NT2/D1 (cell line): ENCODE results near the gene OR2W3.
"Not testable (repeated sequence)": the region's sequence is repeated elsewhere in the genome, so short reads cannot be mapped to it uniquely, and the experiment has no call there.

Experiments used
- DNase-seq: peaks from one replicate; pipeline ENCODE4 v3.0.0-alpha.2; 2011; ENCODE audit warnings: low read depth, low spot score
- H3K27me3 ChIP-seq: 2 replicates; pipeline ENCODE4 v1.6.0; 2011; ENCODE audit warnings: mild to moderate bottlenecking; ENCODE audit not compliant: insufficient read length, insufficient read depth
- H3K36me3 ChIP-seq: 2 replicates; pipeline ENCODE4 v1.6.1; 2011; ENCODE audit warnings: mild to moderate bottlenecking, low read length, mixed read lengths; ENCODE audit not compliant: insufficient read depth, insufficient read length
- H3K4me1 ChIP-seq: 2 replicates; pipeline ENCODE4 v1.5.1; 2011; ENCODE audit not compliant: insufficient read depth, insufficient read length
- H3K4me3 ChIP-seq: 2 replicates; pipeline ENCODE4 v1.5.1; 2011; ENCODE audit warnings: low read depth; ENCODE audit not compliant: insufficient read length
- H3K9ac ChIP-seq: 2 replicates; pipeline ENCODE4 v1.6.0; 2011; ENCODE audit warnings: low read depth; ENCODE audit not compliant: insufficient read length
- H3K9me3 ChIP-seq: 2 replicates; pipeline ENCODE4 v1.5.1; 2011; ENCODE audit warnings: mild to moderate bottlenecking, low read length; ENCODE audit not compliant: insufficient read depth
- SUZ12 ChIP-seq: IDR thresholded peaks from 2 replicates; pipeline ENCODE4 v1.6.1; 2011; ENCODE audit not compliant: insufficient read length, insufficient read depth; ENCODE audit errors: extremely low read depth
- YY1 ChIP-seq: IDR thresholded peaks from 2 replicates; pipeline ENCODE4 v1.6.1; 2011; ENCODE audit not compliant: insufficient read length, insufficient read depth
- ZNF274 ChIP-seq: IDR thresholded peaks from 2 replicates; pipeline ENCODE4 v1.6.1; 2011; ENCODE audit warnings: mild to moderate bottlenecking, low read depth, low read length

OR2W3 gene

DNA sequence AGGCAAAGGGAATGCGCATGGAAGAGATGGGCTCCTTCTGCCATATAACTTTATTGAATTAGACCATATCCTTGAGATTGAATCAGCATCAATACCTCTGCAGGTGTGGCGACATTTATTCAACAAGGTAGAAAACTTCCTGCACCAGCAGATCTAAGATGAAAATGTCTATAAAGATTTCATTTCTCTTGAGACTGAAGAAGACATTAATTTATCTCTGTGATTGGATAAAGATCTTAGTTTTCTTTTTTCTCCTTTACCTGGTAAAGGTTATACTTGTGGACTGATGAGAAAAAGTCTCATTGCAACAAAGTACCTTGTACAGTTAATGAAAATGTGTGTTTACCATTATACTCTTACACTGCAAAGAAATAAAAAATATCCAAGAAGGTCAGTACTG lies 24.6 kb downstream of the OR2W3 start, which contains the start of gene OR2T8:
OR2T8 (plus strand) TSS at position 301 of the 400 bp plus-strand sequence. CDS start 766 bp downstream, outside the sequence.
- no peaks in the 10 kb centered on the region for H3K4me1 ChIP-seq
- H3K9me3 ChIP-seq = no peaks in the 10 kb centered on the region
- no peak for TF ChIP-seq SUZ12
- DNase-seq = no peak
- H3K9ac ChIP-seq = no peak within 1 kb of the TSS
- H3K36me3 ChIP-seq = no peaks in the 10 kb centered on the region
- no peaks in the 10 kb centered on the region for H3K27me3 ChIP-seq
- no peak within 1 kb of the TSS for H3K4me3 ChIP-seq

DNA sequence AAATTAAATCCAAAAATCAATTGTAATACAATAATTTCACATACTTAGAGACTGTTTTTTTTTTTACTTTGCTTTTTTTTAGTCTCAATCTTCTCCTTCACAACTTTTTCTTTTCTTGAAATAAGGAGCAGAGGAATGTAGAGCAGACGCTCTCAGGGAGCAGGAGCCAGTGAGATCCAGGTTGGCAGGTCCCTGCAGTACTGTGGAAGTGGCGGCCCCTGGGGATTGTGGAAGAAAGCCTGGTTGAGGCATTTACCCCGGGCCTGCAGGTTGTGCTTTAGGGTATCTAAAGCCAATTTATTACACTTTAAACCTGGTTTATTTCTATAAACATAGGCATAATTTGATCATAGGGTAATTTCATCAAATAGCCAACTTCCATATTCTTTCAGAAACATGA lies 28.6 kb downstream of the OR2W3 start:
- no peak for DNase-seq
- Histone ChIP-seq H3K27me3 (no peaks in the 10 kb centered on the region), H3K9ac (no peak overlapping the region), H3K36me3 (no peaks in the 10 kb centered on the region), H3K4me3 (no peak overlapping the region), H3K4me1 (no peaks in the 10 kb centered on the region), H3K9me3 (no peaks in the 10 kb centered on the region)
- TF ChIP-seq ZNF274 (no peak), SUZ12 (no peak), YY1 (no peak)

DNA sequence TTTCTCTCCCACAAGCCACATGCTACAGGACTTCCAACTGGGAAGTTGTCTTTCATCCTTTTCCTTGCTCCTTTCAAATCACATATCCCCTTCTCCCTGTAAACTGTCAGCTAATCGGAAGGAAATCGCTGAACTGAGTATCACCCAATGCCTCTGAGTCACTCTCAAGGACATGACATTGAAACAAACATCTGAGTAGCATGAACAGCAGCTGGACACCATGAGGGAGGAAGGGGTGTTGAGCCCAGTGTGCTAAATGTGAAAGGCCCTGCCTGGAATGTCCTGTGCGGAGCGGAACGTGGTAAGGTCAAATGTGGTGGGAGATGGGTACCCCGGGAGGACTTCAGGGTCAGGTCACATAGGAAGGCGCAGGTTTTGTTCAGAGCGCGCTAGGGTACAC lies 29.5 kb downstream of the OR2W3 start, which contains the start of gene OR2AJ1:
OR2AJ1 (plus strand) TSS at position 22 of the 400 bp plus-strand sequence. CDS start 8,880 bp downstream, outside the sequence.
- Histone ChIP-seq H3K9ac (no peak within 1 kb of the TSS), H3K4me1 (no peaks in the 10 kb centered on the region), H3K4me3 (no peak within 1 kb of the TSS), H3K36me3 (no peaks in the 10 kb centered on the region), H3K9me3 (no peaks in the 10 kb centered on the region), H3K27me3 (no peaks in the 10 kb centered on the region)
- TF ChIP-seq YY1 (no peak), ZNF274 (no peak), SUZ12 (no peak)
- no peak for DNase-seq

- no peak for DNase-seq
- no peak overlapping the region for H3K4me3 ChIP-seq
- TF ChIP-seq ZNF274 = no peak
- TF ChIP-seq YY1 = no peak
- no peak for TF ChIP-seq SUZ12
- no peaks in the 10 kb centered on the region for H3K4me1 ChIP-seq
- no peak overlapping the region for H3K9ac ChIP-seq
- H3K27me3 ChIP-seq = no peaks in the 10 kb centered on the region
- no peaks in the 10 kb centered on the region for H3K36me3 ChIP-seq
- peaks cover 16% of the 10 kb centered on the region; the same call in 1 of the 2 replicates for H3K9me3 ChIP-seq
Measured at GRCh38 chr1:247933989-247934388, 38.6 kb downstream of the OR2W3 start.

- Histone ChIP-seq H3K4me3 (no peak overlapping the region), H3K9ac (no peak overlapping the region), H3K36me3 (no peaks in the 10 kb centered on the region), H3K4me1 (no peaks in the 10 kb centered on the region), H3K9me3 (peaks cover 16% of the 10 kb centered on the region; the same call in 1 of the 2 replicates), H3K27me3 (no peaks in the 10 kb centered on the region)
- no peak for DNase-seq
- no peak for TF ChIP-seq SUZ12
Measured at GRCh38 chr1:247935781-247936180, 40.4 kb downstream of the OR2W3 start.

- Histone ChIP-seq H3K4me3 (no peak overlapping the region), H3K36me3 (no peaks in the 10 kb centered on the region), H3K9ac (no peak overlapping the region), H3K4me1 (no peaks in the 10 kb centered on the region), H3K27me3 (no peaks in the 10 kb centered on the region), H3K9me3 (peaks cover 16% of the 10 kb centered on the region; the same call in 1 of the 2 replicates)
- TF ChIP-seq ZNF274 (no peak), SUZ12 (no peak), YY1 (no peak)
- DNase-seq = no peak
Measured at GRCh38 chr1:247936415-247936814, 41.0 kb downstream of the OR2W3 start.

GRCh38 chr1:247936965-247937734 lies 41.8 kb downstream of the OR2W3 start:
- not testable (repeated sequence) for H3K4me1 ChIP-seq, H3K36me3 ChIP-seq, H3K27me3 ChIP-seq
- Histone ChIP-seq H3K9ac (peak overlapping the region; percentile 57), H3K9me3 (peaks cover 16% of the 10 kb centered on the region; the same call in 1 of the 2 replicates), H3K4me3 (peak overlapping the region; percentile 35)
- DNase-seq = peak; percentile 96
